Measurements from ENCODE around the gene SERTAD4.

DNA sequence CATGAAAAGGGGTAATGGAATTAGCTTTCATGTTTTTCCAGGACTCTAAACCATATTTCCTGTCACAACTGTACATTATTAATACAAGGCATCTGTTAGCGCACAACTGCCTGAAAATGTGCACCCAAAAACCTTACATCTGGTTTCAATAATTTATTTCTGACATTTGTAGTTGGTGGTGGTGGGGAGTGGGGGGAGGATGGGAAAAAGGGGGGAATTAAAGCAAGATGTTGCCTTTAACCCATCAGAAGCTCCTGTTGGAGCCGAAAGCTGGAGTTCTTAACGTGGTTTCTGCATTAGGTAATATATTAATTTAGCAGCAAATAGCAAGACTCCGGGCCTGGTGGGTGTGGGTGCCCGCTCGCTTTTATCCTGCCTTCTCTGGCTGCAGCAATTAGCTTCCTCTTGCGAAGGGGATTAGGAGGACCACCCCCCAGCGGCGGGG is 59.2 kb downstream of the SERTAD4 start:
- TF ChIP-seq POLR2AphosphoS5 (IDR thresholded peaks at IDR 0.05) (no peak), POLR2A (IDR thresholded peaks at IDR 0.05) (no peak), EP300 (IDR thresholded peaks at IDR 0.05) (no peak)
